ENCODE results near the gene FERMT3. TPM values are rescaled to one million over a fixed set of nuclear protein-coding genes. Genes with fewer than 3 reads are reported as not detected.
"Not testable (repeated sequence)": the region's sequence is repeated elsewhere in the genome, so short reads cannot be mapped to it uniquely, and the experiment has no call there.

Gene FERMT3
- total RNA-seq, 1 donor from 2014 or later, result 7.2 TPM

DNA sequence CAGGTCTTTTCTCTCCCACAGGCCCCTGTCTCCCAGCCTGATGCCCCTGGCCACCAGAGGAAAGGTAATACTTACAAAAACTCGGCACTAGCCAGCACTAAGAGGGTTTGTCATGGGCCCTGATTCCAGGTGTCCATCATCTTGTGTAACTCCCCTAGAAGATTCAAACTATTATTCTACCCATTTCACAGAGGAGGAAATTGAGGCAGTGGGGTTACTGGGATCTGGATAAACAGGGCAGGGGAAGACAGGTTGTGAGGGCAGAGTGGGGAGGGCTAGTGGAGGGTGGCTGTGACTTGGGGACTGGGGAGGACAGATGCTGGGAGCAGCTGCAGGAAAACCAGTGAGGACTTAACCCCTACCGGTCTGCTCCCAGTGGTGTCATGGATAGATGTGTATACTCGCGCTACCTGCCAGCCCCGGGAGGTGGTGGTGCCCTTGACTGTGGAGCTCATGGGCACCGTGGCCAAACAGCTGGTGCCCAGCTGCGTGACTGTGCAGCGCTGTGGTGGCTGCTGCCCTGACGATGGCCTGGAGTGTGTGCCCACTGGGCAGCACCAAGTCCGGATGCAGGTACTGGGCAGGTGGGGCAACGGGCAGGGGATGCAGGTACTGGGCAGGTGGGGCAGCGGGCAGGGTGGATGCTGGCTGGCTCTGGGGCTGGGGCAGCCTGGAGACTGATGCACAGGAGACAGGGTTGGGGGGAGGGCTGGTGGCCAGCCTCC is 29.1 kb downstream of the FERMT3 start:
- DNase-seq, result no peak

GRCh38 chr11:64237484-64237951 is 31.0 kb downstream of the FERMT3 start:
- no peak for DNase-seq

DNA sequence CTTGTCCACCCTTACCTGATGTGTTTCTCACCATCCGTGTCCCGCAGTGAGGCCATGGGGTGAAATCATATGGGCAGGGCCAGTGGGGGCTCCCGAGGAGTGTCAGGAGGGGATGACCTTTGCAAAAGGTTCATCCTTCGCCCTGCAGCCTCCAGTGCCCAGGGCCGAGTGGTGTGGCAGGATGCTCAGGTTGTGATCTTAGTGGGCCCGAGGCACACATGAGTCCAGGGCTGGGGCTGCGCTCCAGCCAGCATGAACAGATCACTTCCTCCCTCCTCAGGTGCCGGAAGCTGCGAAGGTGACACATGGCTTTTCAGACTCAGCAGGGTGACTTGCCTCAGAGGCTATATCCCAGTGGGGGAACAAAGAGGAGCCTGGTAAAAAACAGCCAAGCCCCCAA is 31.6 kb downstream of the FERMT3 start:
- no peak for DNase-seq

DNA sequence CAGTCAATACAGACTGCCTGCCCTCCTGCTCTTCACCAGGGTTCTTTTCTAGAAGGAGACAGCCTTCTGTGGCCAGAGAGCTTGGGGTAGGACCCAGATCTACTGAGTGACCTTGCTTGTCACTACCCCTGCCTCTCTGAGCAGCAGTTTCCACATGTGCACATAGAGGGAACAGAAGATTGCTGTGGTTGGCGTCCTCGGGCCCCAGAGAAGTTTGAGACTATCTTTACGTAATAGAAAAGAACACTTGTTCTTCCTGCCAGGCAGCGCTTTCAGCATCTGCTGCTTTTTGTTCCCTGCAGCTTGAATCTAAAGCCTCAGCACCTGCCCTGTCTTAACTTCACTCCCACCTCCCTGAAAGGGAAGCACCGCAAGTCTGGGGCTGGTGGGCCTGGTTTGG is 32.5 kb downstream of the FERMT3 start:
- DNase-seq, result no peak

- no peak for DNase-seq
These were observed 33.3 kb downstream of the FERMT3 start for GRCh38 chr11:64239662-64240434.

DNA sequence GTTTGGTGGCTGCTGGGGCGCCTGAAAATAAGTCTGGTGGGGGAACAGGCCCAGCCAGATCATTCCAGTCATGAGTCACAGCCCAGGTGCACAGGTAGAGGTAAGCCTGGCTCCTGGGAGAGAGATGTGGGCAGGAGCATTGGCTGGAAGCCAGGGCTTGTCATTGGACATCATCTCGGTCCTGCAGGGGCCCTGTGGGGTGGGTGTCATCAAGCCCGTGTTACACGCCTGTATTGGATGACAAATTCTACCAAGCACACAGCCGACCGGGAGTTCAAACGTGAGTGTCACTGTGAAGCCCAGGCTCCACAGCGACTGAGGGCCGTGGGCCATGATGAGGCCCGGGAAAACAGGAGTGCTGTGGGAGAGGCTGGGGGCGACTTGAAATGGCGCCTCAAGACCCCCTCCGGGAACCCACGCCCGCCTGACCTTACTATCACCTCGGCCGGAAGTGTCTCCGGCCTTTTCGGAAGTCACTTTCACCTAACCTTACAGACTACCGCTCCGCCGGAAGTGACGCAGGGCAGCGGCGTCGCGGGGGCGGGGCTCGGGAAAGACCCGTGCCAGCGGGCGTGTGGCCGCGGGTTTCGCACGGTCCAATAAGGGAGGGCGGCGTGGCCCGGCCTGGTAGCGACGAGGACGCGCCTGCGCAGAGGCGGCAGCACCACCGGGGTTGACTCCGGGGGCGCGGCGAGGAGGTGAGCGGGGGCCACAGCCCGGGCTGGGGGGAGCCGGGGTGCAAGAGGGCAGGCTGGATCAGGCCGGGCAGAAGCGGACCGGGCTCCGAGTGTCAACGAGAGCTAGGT is 34.1 kb downstream of the FERMT3 start, which contains the start of gene FKBP2:
Gene FKBP2 (plus strand): TSS at position 661 of the 806 bp plus-strand sequence. CDS start 1,293 bp downstream, outside the sequence.
- DNase-seq, result peak; percentile 97

- DNase-seq, result peak; percentile 99
These were observed 34.6 kb downstream of the FERMT3 start for GRCh38 chr11:64241241-64241490.

GRCh38 chr11:64241491-64242374 is 35.2 kb downstream of the FERMT3 start:
- DNase-seq, result no peak

DNA sequence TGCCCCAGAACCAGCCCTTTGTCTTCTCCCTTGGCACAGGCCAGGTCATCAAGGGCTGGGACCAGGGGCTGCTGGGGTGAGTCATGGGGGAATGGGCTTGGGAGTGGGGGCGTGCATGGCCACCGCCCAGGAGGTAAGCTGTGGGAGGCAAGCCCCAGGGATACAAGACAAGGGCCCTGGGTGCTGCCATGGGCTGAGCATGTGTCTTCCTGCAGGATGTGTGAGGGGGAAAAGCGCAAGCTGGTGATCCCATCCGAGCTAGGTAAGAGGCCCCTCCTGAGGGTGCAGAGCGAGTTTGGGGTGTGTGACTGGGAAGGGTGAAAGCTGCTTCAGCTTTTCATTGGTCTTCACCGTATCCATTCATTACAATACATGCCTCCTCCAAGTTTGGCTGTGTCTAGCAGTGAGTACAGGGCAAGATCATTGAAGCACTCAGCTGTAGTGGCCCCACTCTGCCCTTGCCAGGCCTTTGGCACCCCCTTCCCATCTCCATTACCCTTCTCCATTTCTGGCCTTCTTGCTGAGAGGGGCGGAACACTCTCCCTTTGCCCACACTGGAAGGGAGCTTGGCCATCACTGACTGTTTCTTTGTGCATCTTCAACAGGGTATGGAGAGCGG is 36.8 kb downstream of the FERMT3 start:
- no peak for DNase-seq

- DNase-seq, result no peak
These were observed 37.6 kb downstream of the FERMT3 start for GRCh38 chr11:64244107-64244506.

DNA sequence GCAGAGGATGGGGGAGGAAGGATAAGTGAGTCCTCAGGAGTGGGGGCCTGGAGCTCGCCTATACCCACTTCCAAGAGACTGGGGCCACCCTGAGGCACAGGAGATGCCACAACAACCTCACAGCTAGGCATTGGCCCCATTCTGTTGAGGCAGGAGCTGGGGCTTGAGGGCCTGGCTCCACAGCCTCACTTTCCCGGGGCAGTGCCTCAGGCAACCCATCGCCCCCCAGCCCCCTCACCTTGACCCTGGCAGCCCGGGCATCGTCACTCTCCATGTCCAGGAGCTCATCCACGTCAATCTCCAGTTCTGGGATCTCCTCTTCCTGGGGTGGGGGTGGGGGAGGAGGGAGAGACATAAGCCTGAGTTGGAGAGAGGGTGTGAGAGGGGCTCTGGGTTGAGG is 38.4 kb downstream of the FERMT3 start:
- no peak for DNase-seq

DNA sequence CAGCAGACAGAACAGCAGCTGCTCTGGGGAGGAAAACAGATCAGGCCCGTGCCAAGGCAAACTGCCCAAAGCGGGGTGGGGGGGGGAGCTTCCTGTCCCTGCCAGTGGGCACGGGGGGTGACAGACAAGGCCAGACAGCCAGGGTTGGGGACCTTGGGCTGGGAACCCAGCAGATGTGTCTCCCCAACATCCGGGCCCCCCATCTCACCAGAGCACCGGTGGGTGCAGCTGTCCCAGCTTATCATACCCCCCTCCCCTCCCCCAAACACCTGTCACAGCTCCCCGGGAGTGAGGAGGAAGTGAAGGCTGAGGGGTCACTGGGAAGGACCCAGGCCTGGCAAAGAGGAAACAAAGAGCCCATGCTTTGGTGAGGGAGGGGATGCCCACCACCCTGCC is 38.9 kb downstream of the FERMT3 start:
- DNase-seq, result peak; percentile 36

DNA sequence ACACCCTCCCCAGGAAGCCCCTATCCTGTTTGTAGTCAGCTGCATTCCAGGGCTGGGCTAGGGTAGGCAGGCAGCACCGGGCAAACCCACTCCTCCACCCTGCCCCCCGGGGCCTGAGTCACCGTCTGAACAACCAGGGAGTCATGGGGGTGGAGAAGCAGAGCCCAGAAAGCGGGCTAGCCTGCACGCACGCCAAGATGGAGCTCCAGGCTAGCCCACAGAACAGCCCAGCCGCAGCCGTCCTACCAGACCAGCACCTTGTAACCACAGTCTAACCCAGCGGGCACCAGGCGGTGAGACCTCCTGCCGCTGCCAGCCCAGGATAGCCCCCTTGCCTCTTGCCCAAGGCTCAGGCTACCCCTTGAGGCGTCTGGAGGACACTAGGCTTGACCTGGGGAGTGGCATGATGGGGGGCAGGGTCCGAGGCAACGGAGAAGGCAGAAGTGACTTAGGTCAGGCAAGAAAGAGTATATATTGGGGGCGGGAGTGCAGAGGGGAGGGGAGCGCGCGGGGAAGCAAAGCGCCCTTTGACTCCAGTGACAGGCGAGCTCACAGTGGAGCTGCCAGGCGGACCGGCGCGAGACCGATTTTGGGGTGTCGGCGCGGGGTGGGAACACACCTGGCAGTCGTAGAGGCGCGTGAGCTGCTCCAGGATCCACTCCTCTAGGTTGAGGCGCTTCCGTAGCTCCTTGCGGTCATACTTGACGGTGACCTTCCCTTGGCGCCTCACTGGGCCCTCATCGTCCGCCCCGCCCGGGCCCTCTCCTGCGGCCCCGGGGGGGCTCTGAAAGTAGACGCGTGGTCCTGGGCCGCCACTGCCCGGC is 39.5 kb downstream of the FERMT3 start:
- DNase-seq, result no peak

DNA sequence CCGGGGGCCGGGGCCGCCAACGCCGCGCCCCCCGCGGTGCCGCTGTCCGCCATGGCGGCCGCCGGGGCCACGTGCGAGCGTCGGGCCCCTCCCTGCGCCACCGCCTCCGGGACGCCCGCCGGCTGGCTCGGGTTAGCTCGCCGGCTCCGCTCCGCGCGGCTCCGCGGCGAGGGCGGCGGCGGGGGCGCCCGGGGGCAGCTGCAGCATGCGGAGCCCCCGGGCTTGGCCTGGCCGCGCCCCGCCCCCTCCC is 40.0 kb downstream of the FERMT3 start:
- not testable (repeated sequence) for DNase-seq

- DNase-seq, result peak; percentile 71
These were observed 40.6 kb downstream of the FERMT3 start, which contains the start of gene PPP1R14B for GRCh38 chr11:64246871-64247728. Gene PPP1R14B (minus strand): TSS chr11:64246943. CDS start chr11:64246673, 270 bp downstream.

- DNase-seq, result no peak
These were observed 41.4 kb downstream of the FERMT3 start for GRCh38 chr11:64247729-64248531.

GRCh38 chr11:64248578-64248977 is 42.1 kb downstream of the FERMT3 start:
- DNase-seq, result no peak

- no peak for DNase-seq
These were observed 42.5 kb downstream of the FERMT3 start for GRCh38 chr11:64249038-64249437.
